GM21717 (cell line): ENCODE results near the gene RELN.

Experiments used
- ATAC-seq: cut with Tn5 transposase; IDR thresholded peaks from one replicate; pipeline ENCODE4 v1.9.1; 2021; ENCODE audit warnings: mild to moderate bottlenecking, moderate library complexity; ENCODE audit not compliant: unreplicated experiment

Gene RELN

GRCh38 chr7:103690242-103690974 lies 299.1 kb downstream of the RELN start:
- no peak for ATAC-seq

GRCh38 chr7:103689255-103689654 lies 300.2 kb downstream of the RELN start:
- no peak for ATAC-seq

- no peak for ATAC-seq
Measured at GRCh38 chr7:103687951-103688350, 301.5 kb downstream of the RELN start.

- no peak for ATAC-seq
Measured at GRCh38 chr7:103687272-103687671, 302.2 kb downstream of the RELN start.

- no peak for ATAC-seq
Measured at GRCh38 chr7:103686763-103687162, 302.7 kb downstream of the RELN start.

- no peak for ATAC-seq
Measured at GRCh38 chr7:103686064-103686463, 303.4 kb downstream of the RELN start.

- no peak for ATAC-seq
Measured at GRCh38 chr7:103685646-103686045, 303.8 kb downstream of the RELN start.

GRCh38 chr7:103683348-103683747 lies 306.1 kb downstream of the RELN start:
- ATAC-seq = no peak

- no peak for ATAC-seq
Measured at GRCh38 chr7:103680161-103681144, 309.0 kb downstream of the RELN start.

- no peak for ATAC-seq
Measured at GRCh38 chr7:103679151-103680132, 310.0 kb downstream of the RELN start.

GRCh38 chr7:103668279-103668941 lies 321.0 kb downstream of the RELN start:
- ATAC-seq = no peak

GRCh38 chr7:103666326-103666725 lies 323.1 kb downstream of the RELN start:
- no peak for ATAC-seq

- no peak for ATAC-seq
Measured at GRCh38 chr7:103664577-103664976, 324.9 kb downstream of the RELN start.

GRCh38 chr7:103660455-103661371 lies 328.7 kb downstream of the RELN start:
- no peak for ATAC-seq

- no peak for ATAC-seq
Measured at GRCh38 chr7:103658055-103659005, 331.1 kb downstream of the RELN start.

- no peak for ATAC-seq
Measured at GRCh38 chr7:103657474-103657894, 332.0 kb downstream of the RELN start.

- ATAC-seq = no peak
Measured at GRCh38 chr7:103656221-103656620, 333.2 kb downstream of the RELN start.
